Nephron (organoid): ENCODE data around the gene ATP13A2.
A peak's percentile ranks its signal among the peaks of the same experiment; 100 is the strongest.

ENCODE experiments used
- H3K27ac Mint-ChIP-seq, 3 experiments: 2 replicates each; pipeline ENCODE4 v1.8.0; 2020; ENCODE audit warnings: mixed read lengths in 3 of 3, mild to moderate bottlenecking in 2 of 3, moderate library complexity in 1 of 3
- H3K27me3 Mint-ChIP-seq: 2 replicates; pipeline ENCODE4 v1.8.0; 2021; ENCODE audit warnings: low read depth, mild to moderate bottlenecking, moderate library complexity, mixed read lengths
- H3K36me3 Mint-ChIP-seq: 2 replicates; pipeline ENCODE4 v1.8.0; 2020; ENCODE audit warnings: low read depth, mixed read lengths
- H3K4me1 Mint-ChIP-seq: 2 replicates; pipeline ENCODE4 v1.8.0; 2020; ENCODE audit warnings: mixed read lengths
- H3K4me3 Mint-ChIP-seq, 3 experiments: 2 replicates each; pipeline ENCODE4 v1.8.0; 2020; ENCODE audit warnings: mild to moderate bottlenecking in 3 of 3, mixed read lengths in 3 of 3, moderate library complexity in 2 of 3
- H3K9me3 Mint-ChIP-seq: 2 replicates; pipeline ENCODE4 v1.8.0; 2020; ENCODE audit warnings: mixed read lengths
- CTCF ChIP-seq, 3 experiments: fragments of 200-600 bp; sonication (generic); IDR thresholded peaks; one replicate each; pipeline ENCODE4 v1.5.0; 2021; ENCODE audit warnings: antibody characterized with exemption in 3 of 3; ENCODE audit not compliant: unreplicated experiment in 3 of 3

Gene ATP13A2

GRCh38 chr1:17055801-17056200 lies 44.1 kb upstream of the ATP13A2 start:
- Mint-ChIP-seq H3K36me3 (peaks cover 7% of the 10 kb centered on the region), H3K9me3 (no peaks in the 10 kb centered on the region), H3K27ac (peak overlapping the region; percentile 63 to 83 (median 77)), H3K4me3 (peak overlapping the region; percentile 65 to 100 (median 67)), H3K4me1 (peaks cover 55% of the 10 kb centered on the region), H3K27me3 (peaks cover 12% of the 10 kb centered on the region)
- no peak for TF ChIP-seq CTCF (IDR thresholded peaks at IDR 0.05; ENCODE audit: unreplicated experiment in 3 of 3)

GRCh38 chr1:17053685-17054410 lies 42.1 kb upstream of the ATP13A2 start, which contains the start of gene SDHB:
SDHB (minus strand) TSS chr1:17054032; CDS start chr1:17054019, 13 bp downstream.
- Mint-ChIP-seq H3K4me1 (peaks cover 38% of the 10 kb centered on the region), H3K27me3 (peaks cover 8% of the 10 kb centered on the region), H3K36me3 (peaks cover 7% of the 10 kb centered on the region), H3K9me3 (no peaks in the 10 kb centered on the region), H3K4me3 (peak within 1 kb of the TSS; percentile 100), H3K27ac (peak within 1 kb of the TSS; percentile 88 to 98 (median 97))
- no peak for TF ChIP-seq CTCF (IDR thresholded peaks at IDR 0.05; ENCODE audit: unreplicated experiment in 3 of 3)

- peak overlapping the region; percentile 100 for H3K4me3 Mint-ChIP-seq
- peaks cover 6% of the 10 kb centered on the region for H3K27me3 Mint-ChIP-seq
- H3K4me1 Mint-ChIP-seq = peaks cover 38% of the 10 kb centered on the region
- no peaks in the 10 kb centered on the region for H3K9me3 Mint-ChIP-seq
- TF ChIP-seq CTCF (IDR thresholded peaks at IDR 0.05; ENCODE audit: unreplicated experiment in 3 of 3) = no peak
- H3K36me3 Mint-ChIP-seq = peaks cover 7% of the 10 kb centered on the region
- H3K27ac Mint-ChIP-seq = peak overlapping the region; percentile 88 to 98 (median 97)
Measured at GRCh38 chr1:17053086-17053684, 41.5 kb upstream of the ATP13A2 start.

GRCh38 chr1:17052641-17053040 lies 40.9 kb upstream of the ATP13A2 start:
- Mint-ChIP-seq H3K27ac (no peak overlapping the region), H3K36me3 (peaks cover 7% of the 10 kb centered on the region), H3K4me1 (peaks cover 38% of the 10 kb centered on the region), H3K9me3 (no peaks in the 10 kb centered on the region), H3K4me3 (peak overlapping the region; percentile 63 to 100 (median 100)), H3K27me3 (peaks cover 6% of the 10 kb centered on the region)
- no peak for TF ChIP-seq CTCF (IDR thresholded peaks at IDR 0.05; ENCODE audit: unreplicated experiment in 3 of 3)

- Mint-ChIP-seq H3K27ac (no peak overlapping the region), H3K4me3 (peak overlapping the region; percentile 63 to 100 (median 100)), H3K4me1 (peaks cover 38% of the 10 kb centered on the region), H3K36me3 (peaks cover 7% of the 10 kb centered on the region), H3K9me3 (no peaks in the 10 kb centered on the region), H3K27me3 (peaks cover 6% of the 10 kb centered on the region)
- TF ChIP-seq CTCF (IDR thresholded peaks at IDR 0.05; ENCODE audit: unreplicated experiment in 3 of 3) = no peak
Measured at GRCh38 chr1:17052038-17052437, 40.3 kb upstream of the ATP13A2 start.
